Activated CD8-positive, alpha-beta memory T cell treated with anti-CD3 and anti-CD28 coated beads, Interleukin-2, amount 10 ng/mL, durations not matched to agents 7 days and 5 days (primary cell): ENCODE data around the gene COX4I2. TPM values are rescaled to one million over a fixed set of nuclear protein-coding genes. Genes with fewer than 3 reads are reported as not detected.
"Not testable (repeated sequence)": the region's sequence is repeated elsewhere in the genome, so short reads cannot be mapped to it uniquely, and the experiment has no call there.

ENCODE experiments used
- ATAC-seq: fragments of 150-1000 bp; cut with Tn5 transposase; one replicate; pipeline ENCODE4 v1.10.0; 2021; ENCODE audit warnings: moderate library complexity
- CTCF ChIA-PET: fragments of 350-600 bp; sonication (Branson Sonifier 250); formaldehyde crosslinking; loops from one replicate; lab custom pipeline; 2021; ENCODE audit warnings: antibody characterized with exemption; lab: Charles Lee
- DNase-seq: peaks from one replicate; pipeline ENCODE4 v3.0.0-alpha.2; 2020
- H3K27ac Mint-ChIP-seq: one replicate; pipeline ENCODE4 v1.8.0; 2021; ENCODE audit warnings: mild to moderate bottlenecking, mixed read lengths
- H3K27me3 Mint-ChIP-seq: one replicate; pipeline ENCODE4 v1.8.0; 2021; ENCODE audit warnings: mixed read lengths
- H3K36me3 Mint-ChIP-seq: one replicate; pipeline ENCODE4 v1.8.0; 2021; ENCODE audit warnings: mild to moderate bottlenecking, mixed read lengths
- H3K4me1 Mint-ChIP-seq: one replicate; pipeline ENCODE4 v1.8.0; 2021; ENCODE audit warnings: mixed read lengths
- H3K4me3 Mint-ChIP-seq: one replicate; pipeline ENCODE4 v1.8.0; 2021; ENCODE audit warnings: mild to moderate bottlenecking, moderate library complexity, mixed read lengths
- H3K9me3 Mint-ChIP-seq: one replicate; pipeline ENCODE4 v1.8.0; 2022; ENCODE audit warnings: low read depth, mixed read lengths
- total RNA-seq, 2 experiments: library from RNA; stranded (reverse); gene quantifications; one replicate each; pipeline ENCODE4 v1.2.3, GENCODE V29; 2021

The COX4I2 gene
- total RNA-seq = not detected

GRCh38 chr20:31637660-31638059 is at the start of gene COX4I2:
COX4I2 (plus strand) TSS chr20:31637912; CDS start chr20:31639018, 1,106 bp downstream.
- peaks cover 50% of the 10 kb centered on the region for H3K27me3 Mint-ChIP-seq
- H3K36me3 Mint-ChIP-seq = no peaks in the 10 kb centered on the region
- no peaks in the 10 kb centered on the region for H3K9me3 Mint-ChIP-seq
- H3K27ac Mint-ChIP-seq = no peak within 1 kb of the TSS
- CTCF ChIA-PET = no interaction called here
- ATAC-seq (no peak), DNase-seq (no peak)
- no peak within 1 kb of the TSS for H3K4me3 Mint-ChIP-seq
- peaks cover 16% of the 10 kb centered on the region for H3K4me1 Mint-ChIP-seq

GRCh38 chr20:31590717-31591225 is 46.9 kb upstream of the COX4I2 start:
- Mint-ChIP-seq H3K4me1 (peaks cover 7% of the 10 kb centered on the region), H3K27ac (no peak overlapping the region), H3K36me3 (no peaks in the 10 kb centered on the region), H3K9me3 (no peaks in the 10 kb centered on the region), H3K27me3 (peaks cover 49% of the 10 kb centered on the region), H3K4me3 (no peak overlapping the region)
- ATAC-seq (no peak), DNase-seq (no peak)
- CTCF ChIA-PET = interaction anchor here (1.1 to 3.5 kb wide), 5 partner anchors 13 to 28 kb away, joined by 3 to 20 read pairs (median 5); partner anchors contain the start of gene ID1

GRCh38 chr20:31593221-31594001 is 44.3 kb upstream of the COX4I2 start:
- Mint-ChIP-seq H3K4me1 (peaks cover under 1% of the 10 kb centered on the region), H3K27ac (no peak overlapping the region), H3K36me3 (no peaks in the 10 kb centered on the region), H3K27me3 (peaks cover 43% of the 10 kb centered on the region), H3K9me3 (no peaks in the 10 kb centered on the region), H3K4me3 (no peak overlapping the region)
- CTCF ChIA-PET = interaction anchor here (1.4 kb wide), 1 partner anchor 19 kb away, joined by 10 read pairs; no protein-coding TSS in a partner anchor
- ATAC-seq = peak; percentile 39
- DNase-seq = no peak

GRCh38 chr20:31594002-31594557 is 43.6 kb upstream of the COX4I2 start:
- peaks cover 41% of the 10 kb centered on the region for H3K27me3 Mint-ChIP-seq
- DNase-seq (no peak), ATAC-seq (no peak)
- no peaks in the 10 kb centered on the region for H3K36me3 Mint-ChIP-seq
- CTCF ChIA-PET = interaction anchor here (1.4 kb wide), 1 partner anchor 19 kb away, joined by 10 read pairs; no protein-coding TSS in a partner anchor
- H3K4me1 Mint-ChIP-seq = no peaks in the 10 kb centered on the region
- H3K9me3 Mint-ChIP-seq = no peaks in the 10 kb centered on the region
- H3K4me3 Mint-ChIP-seq = no peak overlapping the region
- H3K27ac Mint-ChIP-seq = no peak overlapping the region

GRCh38 chr20:31594558-31595379 is 42.9 kb upstream of the COX4I2 start:
- Mint-ChIP-seq H3K36me3 (no peaks in the 10 kb centered on the region), H3K4me1 (no peaks in the 10 kb centered on the region), H3K9me3 (no peaks in the 10 kb centered on the region), H3K27me3 (peaks cover 36% of the 10 kb centered on the region), H3K27ac (no peak overlapping the region), H3K4me3 (no peak overlapping the region)
- DNase-seq (no peak), ATAC-seq (no peak)
- CTCF ChIA-PET = interaction anchor here (2.7 kb wide), 1 partner anchor 18 kb away, joined by 14 read pairs; no protein-coding TSS in a partner anchor

GRCh38 chr20:31595380-31595653 is 42.4 kb upstream of the COX4I2 start:
- no peak for ATAC-seq

GRCh38 chr20:31595654-31596411 is 41.9 kb upstream of the COX4I2 start:
- Mint-ChIP-seq H3K27me3 (peaks cover 36% of the 10 kb centered on the region), H3K36me3 (no peaks in the 10 kb centered on the region), H3K4me3 (no peak overlapping the region), H3K27ac (no peak overlapping the region), H3K4me1 (no peaks in the 10 kb centered on the region), H3K9me3 (no peaks in the 10 kb centered on the region)
- DNase-seq (no peak), ATAC-seq (no peak)
- CTCF ChIA-PET = interaction anchor here (2.7 kb wide), 1 partner anchor 17 kb away, joined by 14 read pairs; no protein-coding TSS in a partner anchor

More at GRCh38 chr20:31595380-31595653, 42.4 kb upstream of the COX4I2 start:
- H3K4me3 Mint-ChIP-seq = no peak overlapping the region
- H3K27ac Mint-ChIP-seq = no peak overlapping the region
- H3K4me1 Mint-ChIP-seq = no peaks in the 10 kb centered on the region
- no peak for DNase-seq
- CTCF ChIA-PET = interaction anchor here (2.7 kb wide), 1 partner anchor 18 kb away, joined by 14 read pairs; no protein-coding TSS in a partner anchor
- peaks cover 36% of the 10 kb centered on the region for H3K27me3 Mint-ChIP-seq
- H3K9me3 Mint-ChIP-seq = no peaks in the 10 kb centered on the region
- no peaks in the 10 kb centered on the region for H3K36me3 Mint-ChIP-seq

GRCh38 chr20:31596412-31596715 is 41.3 kb upstream of the COX4I2 start:
- not testable (repeated sequence) for H3K27ac Mint-ChIP-seq, H3K9me3 Mint-ChIP-seq, H3K36me3 Mint-ChIP-seq, H3K4me1 Mint-ChIP-seq, DNase-seq, H3K4me3 Mint-ChIP-seq
- peak; percentile 12 for ATAC-seq
- CTCF ChIA-PET = interaction anchor here (2.7 kb wide), 1 partner anchor 17 kb away, joined by 14 read pairs; no protein-coding TSS in a partner anchor
- peaks cover 31% of the 10 kb centered on the region for H3K27me3 Mint-ChIP-seq

- H3K27ac Mint-ChIP-seq = no peak overlapping the region
- H3K9me3 Mint-ChIP-seq = no peaks in the 10 kb centered on the region
- CTCF ChIA-PET = interaction anchor here (1.5 to 2.7 kb wide), 2 partner anchors 10 to 16 kb away, joined by 3 to 14 read pairs; no protein-coding TSS in a partner anchor
- no peak for DNase-seq
- no peak for ATAC-seq
- H3K27me3 Mint-ChIP-seq = peaks cover 32% of the 10 kb centered on the region
- H3K4me3 Mint-ChIP-seq = no peak overlapping the region
- no peaks in the 10 kb centered on the region for H3K4me1 Mint-ChIP-seq
- no peaks in the 10 kb centered on the region for H3K36me3 Mint-ChIP-seq
Observed at GRCh38 chr20:31596831-31597480, 40.8 kb upstream of the COX4I2 start.

GRCh38 chr20:31597481-31597855 is 40.2 kb upstream of the COX4I2 start:
- CTCF ChIA-PET = interaction anchor here (0.6 to 3.5 kb wide), 4 partner anchors 9 to 50 kb away, joined by 3 to 15 read pairs (median 8); a partner anchor contains a TSS
- peaks cover 1% of the 10 kb centered on the region for H3K4me1 Mint-ChIP-seq
- no peaks in the 10 kb centered on the region for H3K9me3 Mint-ChIP-seq

GRCh38 chr20:31602431-31602778 is 35.3 kb upstream of the COX4I2 start:
- Mint-ChIP-seq H3K36me3 (no peaks in the 10 kb centered on the region), H3K9me3 (no peaks in the 10 kb centered on the region), H3K4me3 (no peak overlapping the region), H3K27me3 (peaks cover 63% of the 10 kb centered on the region), H3K4me1 (peaks cover 30% of the 10 kb centered on the region), H3K27ac (no peak overlapping the region)
- no peak for ATAC-seq
- no peak for DNase-seq
- CTCF ChIA-PET = interaction anchor here (0.9 to 22.6 kb wide), 4 partner anchors 10 to 122 kb away, joined by 4 to 1101 read pairs (median 46); partner anchors contain the start of gene BCL2L1

More at GRCh38 chr20:31597481-31597855, 40.2 kb upstream of the COX4I2 start:
- no peak for DNase-seq
- Mint-ChIP-seq H3K27me3 (peaks cover 36% of the 10 kb centered on the region), H3K4me3 (no peak overlapping the region), H3K36me3 (no peaks in the 10 kb centered on the region), H3K27ac (no peak overlapping the region)
- ATAC-seq = no peak
